Measurements from ENCODE around the gene MACF1.
"Not testable (repeated sequence)": the region's sequence is repeated elsewhere in the genome, so short reads cannot be mapped to it uniquely, and the experiment has no call there.

GRCh38 chr1:39504436-39504835 is 299.9 kb downstream of the MACF1 start:
- TF ChIP-seq CTCF (IDR thresholded peaks at IDR 0.05 in 8 of 11, conservative IDR thresholded peaks at IDR 0.05 in 3 of 11); POLR2A (IDR thresholded peaks at IDR 0.05); POLR2AphosphoS5 (IDR thresholded peaks at IDR 0.05): not testable (repeated sequence)

All from spleen (tissue), 7 donors.